ENCODE results near the gene INTU.
A peak's percentile ranks its signal among the peaks of the same experiment; 100 is the strongest.
"Not testable (repeated sequence)": the region's sequence is repeated elsewhere in the genome, so short reads cannot be mapped to it uniquely, and the experiment has no call there.

Gene INTU

DNA sequence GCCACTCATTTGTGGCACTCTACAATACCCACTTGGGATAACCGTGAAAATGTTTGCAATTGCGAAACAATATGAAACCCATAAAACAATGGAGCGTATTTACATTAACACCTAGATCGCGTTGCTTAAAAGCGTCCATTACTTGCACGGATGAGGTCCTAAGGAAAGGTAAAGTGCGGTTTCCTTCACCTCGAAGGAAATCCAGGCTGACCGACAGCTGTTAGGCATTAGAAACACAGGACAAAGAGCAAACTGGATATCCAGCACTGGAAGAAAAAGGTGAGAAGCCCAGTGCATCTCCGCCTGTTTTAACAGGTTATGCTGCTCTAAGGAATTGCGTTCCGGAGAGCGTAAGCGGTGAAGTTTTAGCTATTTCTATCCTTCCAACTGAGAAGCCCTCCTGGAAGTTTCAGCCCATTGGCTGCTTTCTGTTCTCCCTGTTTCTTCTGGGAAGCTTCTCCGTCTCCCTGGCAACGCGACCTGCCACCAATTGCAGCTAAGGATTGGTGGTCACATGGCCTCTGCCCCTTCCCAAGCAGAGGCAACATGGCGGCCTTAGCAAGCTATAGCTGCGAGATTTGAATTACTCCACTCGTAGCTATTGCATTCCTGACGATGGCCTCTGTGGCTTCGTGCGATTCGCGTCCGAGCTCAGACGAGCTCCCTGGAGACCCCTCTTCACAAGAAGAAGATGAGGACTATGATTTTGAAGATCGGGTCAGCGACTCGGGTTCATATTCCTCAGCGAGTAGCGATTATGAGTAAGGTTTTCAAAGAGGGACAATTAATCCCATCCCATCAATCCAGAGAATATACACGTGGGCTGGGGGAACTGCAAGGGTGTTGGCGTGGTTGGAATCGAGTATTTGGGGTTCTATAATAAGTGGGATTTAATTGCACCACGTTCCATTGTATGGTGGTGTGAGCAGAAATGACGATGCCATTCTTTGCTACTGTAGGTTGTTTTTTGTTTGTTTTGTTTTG, at the start of gene INTU:
INTU (plus strand) TSS at position 538 of the 984 bp plus-strand sequence; CDS start at position 616, 78 bp downstream.
- DNase-seq, result peak; percentile 92

DNA sequence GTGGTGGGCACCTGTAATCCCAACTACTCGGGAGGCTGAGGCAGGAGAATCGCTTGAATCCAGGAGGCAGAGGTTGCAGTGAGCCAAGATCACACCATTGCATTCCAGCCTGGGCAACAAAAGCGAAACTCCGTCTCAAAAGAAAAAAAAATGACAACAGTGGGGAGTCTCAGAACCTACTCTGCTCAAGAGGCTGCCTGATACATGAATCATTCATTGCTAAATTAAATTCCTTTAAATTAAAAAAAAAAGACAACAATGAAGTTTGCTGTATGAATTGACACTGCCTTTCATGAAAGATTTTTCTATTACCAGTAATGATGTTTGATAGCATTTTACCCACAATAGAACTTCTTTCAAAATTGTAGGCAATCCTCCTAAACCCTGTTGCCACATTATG, 46.3 kb upstream of the INTU start:
- DNase-seq, result not testable (repeated sequence)

DNA sequence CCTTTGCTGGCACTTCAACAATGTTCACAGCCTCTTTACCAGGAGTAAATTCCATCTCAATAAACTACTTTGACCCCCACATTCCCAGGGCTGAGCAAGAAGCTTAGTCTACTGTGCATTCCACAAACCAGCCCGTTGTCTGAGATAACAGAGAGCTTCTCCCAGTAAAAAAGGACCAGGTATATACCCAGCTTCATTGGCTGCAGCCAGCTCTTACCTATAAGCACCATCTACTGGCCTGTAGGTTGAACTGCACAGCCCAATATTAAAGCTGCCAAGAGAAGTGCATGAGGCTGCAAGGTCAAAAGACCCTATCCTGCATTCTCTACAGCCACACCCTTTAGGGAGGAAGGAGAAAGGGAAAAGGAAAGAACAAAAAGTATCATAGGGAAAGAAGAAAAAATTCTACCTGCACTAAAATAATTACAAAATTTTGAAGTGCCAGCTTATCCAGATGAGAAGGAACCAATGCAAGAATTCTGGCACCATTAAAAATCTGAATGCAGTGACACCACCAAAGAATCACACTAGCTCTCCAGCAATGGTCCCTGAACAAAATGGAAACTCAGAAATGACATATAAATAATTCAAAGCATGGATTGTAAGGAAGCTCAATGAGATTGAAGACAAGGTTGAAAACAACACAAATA, 45.7 kb upstream of the INTU start:
- DNase-seq, result no peak

DNA sequence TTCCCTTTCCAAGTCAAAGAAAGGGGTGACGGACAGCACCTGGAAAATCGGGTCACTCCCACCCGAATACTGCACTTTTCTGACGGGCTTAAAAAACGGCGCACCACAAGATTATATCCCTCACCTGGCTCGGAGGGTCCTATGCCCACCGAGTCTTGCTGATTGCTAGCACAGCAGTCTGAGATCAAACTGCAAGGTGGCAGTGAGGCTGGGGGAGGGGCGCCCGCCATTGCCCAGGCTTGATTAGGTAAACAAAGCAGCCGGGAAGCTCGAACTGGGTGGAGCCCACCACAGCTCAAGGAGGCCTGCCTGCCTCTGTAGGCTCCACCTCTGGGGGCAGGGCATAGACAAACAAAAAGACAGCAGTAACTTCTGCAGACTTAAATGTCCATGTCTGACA, 43.6 kb upstream of the INTU start:
- DNase-seq, result not testable (repeated sequence)

DNA sequence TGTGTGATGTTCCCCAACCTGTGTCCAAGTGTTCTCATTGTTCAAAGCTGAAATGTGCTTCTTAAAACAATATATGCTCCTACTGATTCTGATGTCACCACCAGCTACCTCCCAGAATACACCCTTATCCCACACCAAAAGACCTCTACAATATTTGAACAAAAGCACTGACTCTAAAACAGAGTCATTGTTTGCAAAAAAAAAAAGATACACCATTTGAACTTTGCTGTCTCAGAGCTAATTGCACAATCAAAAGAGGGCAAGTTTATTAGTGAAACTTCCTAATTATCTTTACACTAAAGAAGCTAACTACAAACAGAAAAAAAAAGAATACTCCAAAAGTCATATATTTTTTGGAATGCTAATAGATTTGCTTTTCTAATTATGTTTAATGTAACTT, 34.1 kb upstream of the INTU start:
- DNase-seq, result no peak

DNA sequence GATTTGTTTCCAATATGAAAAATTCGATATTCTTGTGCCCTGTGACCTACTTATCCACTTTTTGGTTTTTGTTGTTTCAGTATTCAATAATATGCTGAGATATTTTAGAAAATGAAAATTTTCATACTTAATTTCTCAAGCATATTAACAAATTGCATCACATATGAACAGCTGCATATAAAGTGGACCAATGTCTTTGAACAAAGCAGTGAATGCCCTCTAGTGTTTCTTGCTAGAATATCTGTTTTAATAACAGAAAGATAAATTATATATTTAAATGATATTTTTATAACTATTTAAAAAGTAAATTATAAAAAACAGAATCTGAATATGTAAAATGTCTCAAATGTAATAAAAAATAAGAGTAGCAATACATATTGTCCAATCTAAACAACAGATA, 31.7 kb upstream of the INTU start:
- DNase-seq, result no peak

DNA sequence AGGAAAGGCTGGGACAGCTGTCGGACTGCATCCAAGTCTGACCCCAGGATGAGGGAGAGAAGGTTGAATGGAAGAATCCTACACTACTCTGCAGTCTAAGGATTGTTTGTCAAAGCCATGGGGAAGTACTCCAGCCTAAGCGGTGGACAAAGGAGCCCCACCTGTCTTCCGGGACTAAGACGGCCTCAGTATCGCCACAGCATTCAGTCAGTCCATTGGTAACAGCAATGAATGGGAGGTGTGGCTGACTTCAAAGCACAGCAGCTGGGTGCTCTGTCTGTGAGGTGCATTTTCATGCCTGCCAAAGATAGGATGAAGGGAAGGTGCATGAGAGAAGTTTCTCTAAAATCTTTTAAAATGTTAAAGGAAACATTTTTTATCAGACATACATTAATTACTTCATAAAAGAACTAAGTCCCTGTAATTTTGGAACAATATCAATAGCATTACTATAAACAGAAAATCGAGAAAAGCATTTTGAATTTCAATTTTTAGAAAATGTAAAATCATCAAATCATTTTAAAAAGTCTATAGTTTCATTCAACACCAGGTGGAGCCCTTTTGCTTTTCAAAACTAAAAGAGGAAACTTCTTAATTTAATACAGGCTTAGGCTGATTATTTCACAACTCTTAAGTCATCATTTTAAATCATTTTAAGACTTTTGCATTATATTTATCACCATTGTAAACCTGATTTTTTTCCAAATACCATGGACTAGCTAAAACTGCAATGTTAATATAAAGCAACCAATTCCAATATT, 27.6 kb upstream of the INTU start:
- DNase-seq, result no peak

DNA sequence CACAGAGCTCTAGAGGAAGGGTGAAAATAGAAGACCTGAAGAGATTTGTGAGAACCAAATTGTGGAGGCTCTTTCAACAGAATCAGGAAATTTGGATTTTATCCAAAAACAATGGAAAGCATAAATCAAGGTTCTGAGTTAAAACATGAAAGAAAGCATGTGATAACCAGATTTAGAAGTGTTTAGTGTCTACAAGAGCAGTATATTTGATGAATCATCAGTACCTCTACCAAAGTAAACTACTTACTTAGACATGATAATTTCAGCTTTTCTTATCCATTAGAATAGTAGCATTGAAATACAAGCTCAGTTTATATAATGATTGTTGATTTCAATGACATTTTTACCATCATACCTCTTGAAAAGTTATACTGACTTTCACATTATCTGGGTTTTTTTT, 25.9 kb upstream of the INTU start:
- DNase-seq, result no peak

DNA sequence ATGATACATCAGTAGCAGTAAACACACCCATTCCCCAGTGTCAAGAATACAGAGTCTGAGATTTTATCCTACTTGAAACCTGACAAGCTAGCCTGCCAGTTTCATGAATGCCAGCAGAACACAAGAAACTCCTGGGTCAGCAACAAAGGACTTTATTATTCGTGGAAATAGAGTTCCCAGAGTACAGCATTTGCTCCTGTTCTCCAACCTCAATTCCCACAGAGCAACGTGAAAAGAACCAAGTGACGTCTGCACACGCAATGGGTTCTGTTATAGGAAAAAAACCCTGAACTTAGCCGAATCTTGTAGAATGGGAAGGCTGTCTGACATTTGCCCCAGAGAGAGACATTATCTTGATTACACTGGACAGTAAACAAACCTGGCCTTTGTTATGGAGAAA, 23.3 kb upstream of the INTU start:
- no peak for DNase-seq

DNA sequence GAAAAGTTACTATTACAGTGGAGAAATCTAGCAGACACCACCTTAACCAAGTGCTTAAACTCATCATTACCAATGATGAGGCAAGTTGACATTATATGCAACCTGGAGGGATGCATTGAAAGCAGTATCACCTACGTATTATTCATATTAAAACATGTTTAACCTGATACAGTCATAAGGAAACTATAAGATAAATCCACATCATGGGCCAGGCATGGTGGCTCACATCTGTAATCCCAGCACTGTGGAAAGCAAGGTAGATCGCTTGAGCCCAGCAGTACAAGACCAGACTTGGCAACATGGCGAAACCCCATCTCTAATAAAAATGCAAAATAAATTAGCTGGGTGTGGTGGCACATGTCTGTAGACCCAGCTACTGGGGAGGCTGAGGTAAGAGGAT, 22.3 kb upstream of the INTU start:
- no peak for DNase-seq

DNA sequence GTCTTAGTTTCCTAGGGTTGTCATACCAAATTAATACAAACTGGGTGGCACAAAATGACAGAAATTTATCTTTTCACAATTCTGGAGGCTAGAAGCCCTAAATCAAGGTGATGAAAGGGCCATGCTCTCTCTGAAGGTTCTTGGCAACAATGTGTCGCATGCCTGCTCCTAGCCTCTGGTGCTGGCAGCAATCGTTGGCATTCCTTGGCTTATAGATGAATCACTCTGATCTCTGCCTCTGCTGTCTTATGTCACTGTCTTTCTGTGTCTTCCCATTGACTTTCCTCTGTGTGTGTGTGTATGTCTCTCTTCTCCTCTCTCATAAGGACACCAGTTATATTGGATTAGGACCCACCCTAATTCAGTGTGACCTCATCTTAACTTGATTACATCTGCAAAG, 15.9 kb upstream of the INTU start:
- DNase-seq, result no peak

DNA sequence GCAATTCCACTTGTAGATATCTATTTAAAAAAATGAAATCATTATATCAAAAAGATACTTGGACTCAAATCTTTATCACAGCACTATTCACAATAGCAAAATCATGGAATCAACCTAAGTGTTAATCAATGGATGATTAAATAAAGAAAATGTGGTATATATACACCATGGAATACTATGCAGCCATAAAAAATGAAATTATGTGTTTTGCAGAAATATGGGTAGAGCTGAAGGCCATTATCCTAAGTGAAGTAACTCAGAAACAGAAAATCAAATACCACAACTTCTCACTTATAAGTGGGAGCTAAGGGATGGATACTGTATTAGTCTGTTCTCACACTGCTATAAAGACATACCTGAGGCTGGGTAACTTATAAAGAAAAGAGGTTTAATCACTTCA, 14.3 kb upstream of the INTU start:
- no peak for DNase-seq

DNA sequence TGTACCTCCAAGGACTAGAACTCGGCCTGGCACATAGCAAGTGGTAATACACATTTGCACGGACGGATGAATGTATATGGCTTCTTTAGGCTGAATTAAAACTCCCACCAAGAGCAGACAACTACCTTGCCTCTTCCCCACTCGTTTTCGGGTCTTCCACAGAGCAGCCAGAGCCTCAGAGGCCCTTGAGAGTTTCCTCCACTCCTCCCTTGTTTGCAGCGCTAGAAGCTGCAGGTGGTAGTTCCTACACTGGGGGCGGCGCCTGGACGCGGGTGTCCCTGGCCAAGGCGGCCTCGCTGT, 10.2 kb upstream of the INTU start:
- no peak for DNase-seq

DNA sequence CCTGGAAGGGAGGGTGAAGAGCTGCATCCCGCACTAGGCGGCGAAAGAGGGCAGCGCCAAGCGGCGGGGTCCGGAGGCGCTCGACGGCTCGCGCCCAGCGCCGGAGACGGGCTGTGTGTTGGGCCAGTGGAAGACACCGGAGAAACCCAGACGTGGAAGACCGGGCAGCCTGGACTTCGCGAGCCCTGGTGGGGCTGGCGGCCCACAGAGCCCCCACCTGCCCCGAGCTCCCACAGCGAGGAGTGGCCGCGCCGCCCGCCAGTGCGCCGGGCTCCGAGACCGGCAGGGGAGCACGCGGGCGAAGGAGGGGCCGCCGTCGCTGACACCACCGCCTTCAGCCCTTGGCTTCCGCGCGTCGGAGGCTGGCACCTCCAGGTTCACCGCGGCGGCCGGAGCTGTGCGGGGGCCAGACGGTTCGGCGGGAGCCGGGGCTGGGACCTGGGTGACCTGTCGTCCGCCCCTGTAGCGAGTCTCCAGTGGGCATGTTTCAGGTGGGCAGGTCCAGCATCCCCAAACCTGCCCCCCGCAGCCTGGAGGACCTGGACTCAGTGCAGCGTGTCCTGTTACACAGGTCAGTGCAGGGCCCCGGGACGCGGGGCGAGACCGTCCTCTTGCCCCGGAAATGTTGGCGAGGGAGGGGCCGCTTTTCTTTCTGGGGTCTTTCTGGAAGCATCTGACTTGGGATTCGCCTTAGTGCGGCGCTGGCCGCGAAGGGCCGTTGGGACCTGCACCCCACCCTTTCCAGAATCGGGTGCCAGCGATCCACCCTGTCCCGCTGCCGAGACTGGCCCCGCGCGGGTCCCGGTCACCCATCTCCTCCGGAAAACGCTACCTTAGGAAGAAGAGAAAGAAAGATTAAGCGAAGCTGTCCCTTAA, 9.6 kb upstream of the INTU start:
- peak; percentile 71 for DNase-seq

DNA sequence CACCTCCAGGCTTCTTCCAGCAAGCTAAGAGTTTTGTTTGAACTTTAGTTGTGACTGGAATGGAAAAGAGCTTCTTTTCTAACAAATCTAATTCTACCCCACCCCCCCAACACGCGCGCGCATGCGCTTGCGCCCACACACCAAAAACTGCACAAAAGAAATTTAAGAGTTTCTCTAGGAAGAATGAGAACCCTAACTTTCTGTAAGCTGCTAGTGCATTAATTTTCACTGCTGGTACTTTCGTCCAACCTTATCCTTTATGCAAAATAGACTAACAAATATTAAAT, 9.0 kb upstream of the INTU start:
- peak; percentile 80 for DNase-seq

DNA sequence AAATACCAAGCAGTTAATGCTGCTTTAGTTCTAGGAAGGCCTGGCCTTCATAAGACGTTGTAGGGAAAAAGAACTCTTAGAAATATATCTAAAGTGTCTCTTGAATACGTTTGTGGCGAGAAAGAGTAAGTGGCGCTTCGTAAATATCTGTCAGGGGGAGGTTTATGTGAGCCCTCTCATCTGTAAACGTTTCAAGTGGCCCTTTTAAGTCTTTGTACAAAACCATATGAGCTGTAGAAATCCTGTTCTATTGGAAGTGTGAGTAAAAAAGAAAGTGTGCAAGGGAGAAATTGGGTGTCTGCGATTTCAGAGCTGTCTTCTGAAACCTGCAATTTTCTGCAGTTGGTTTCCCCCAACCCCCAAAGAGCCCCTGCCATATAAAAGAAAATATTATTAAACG, 8.6 kb upstream of the INTU start:
- DNase-seq, result no peak

DNA sequence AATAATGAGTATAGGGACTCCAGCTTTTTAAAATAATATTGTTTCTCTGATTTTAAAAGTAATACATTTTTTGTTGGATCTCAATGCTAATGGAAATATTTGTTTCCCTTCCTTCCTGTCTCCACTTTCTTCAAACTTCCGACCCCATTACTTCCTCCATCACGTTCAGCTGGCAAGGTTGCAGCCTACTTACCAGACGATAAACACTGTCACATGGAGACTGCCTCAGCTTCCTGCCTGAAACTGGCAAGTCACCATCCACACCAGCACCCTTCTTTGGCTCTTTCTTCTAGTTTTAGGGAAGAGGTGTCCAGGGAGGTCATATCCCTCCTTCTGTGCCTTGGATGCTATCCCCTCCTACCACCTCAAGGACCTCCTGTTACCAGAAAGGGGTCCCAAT, 3.4 kb upstream of the INTU start:
- no peak for DNase-seq

DNA sequence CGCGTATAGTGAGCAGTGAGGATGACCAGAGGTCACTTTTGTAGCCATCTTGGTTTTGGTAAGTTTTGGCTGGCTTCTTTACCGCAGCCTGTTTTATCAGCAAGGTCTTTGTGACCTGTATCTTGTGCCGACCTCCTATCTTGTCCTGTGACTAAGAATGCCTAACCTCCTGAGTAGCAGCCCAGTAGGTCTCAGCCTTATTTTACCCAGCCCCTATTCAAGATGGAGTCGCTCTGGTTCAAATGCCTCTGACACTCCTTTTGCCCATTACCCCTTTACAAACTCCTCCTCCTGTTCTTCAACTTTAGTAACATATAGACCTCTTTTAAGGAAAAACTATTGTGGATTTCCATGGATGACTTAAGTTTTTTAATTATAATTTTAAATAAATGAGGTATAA, 2.6 kb upstream of the INTU start:
- no peak for DNase-seq

DNA sequence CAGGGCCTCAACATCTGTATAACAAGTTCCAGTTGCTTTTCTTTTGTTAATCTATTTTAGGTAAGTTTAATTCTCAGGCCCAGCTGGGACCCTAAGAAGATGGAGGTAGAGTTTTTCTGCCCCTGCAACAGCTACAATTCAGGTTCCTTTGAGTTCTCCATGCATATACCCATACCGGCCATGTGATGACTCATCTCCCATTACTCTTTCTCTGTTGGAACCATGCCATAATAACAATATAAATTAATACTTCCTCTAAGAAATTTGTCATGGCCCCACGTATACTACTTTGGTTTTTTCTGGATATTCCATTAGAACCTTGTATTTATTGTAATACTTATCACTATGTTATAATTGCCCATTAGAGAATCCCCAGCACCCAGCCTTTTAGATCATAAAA, 1.3 kb upstream of the INTU start:
- DNase-seq, result no peak

DNA sequence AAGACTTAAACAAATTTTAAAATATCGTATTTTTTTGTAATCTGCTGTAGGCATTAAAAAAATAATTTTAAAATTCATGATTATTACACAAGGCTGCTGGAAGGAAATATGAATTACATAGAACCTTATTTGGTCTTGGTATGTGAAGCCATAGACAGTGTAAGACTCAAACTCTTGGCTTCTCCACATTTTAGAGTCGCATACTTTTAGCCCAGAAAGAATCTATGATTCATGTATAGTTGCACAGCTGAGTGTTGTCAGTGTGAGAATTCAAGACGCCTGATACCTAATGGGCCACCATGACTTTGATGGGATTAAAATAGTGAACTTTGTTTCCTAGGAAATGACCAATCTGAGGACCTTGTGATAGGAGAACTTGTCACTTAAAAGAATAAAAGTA, 1.4 kb downstream of the INTU start:
- no peak for DNase-seq

DNA sequence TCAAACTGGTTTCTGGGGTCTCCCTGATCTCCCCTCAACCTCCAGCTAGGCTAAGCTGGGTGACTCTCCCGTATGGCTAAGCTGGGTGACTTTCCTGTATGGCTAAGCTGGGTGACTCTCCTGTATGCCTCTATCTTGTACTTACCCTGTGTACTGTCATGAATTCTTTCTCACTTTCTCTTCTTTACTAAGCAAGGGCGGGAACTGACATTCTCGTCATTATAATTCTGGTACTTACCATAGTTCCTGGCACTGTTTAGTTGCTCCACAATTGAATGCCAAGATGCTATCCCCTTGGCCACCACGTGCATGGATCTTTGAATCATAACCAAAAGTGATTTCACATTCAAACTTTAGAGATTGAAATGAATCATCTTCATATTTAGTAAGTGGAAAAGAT, 8.8 kb downstream of the INTU start:
- DNase-seq, result no peak

DNA sequence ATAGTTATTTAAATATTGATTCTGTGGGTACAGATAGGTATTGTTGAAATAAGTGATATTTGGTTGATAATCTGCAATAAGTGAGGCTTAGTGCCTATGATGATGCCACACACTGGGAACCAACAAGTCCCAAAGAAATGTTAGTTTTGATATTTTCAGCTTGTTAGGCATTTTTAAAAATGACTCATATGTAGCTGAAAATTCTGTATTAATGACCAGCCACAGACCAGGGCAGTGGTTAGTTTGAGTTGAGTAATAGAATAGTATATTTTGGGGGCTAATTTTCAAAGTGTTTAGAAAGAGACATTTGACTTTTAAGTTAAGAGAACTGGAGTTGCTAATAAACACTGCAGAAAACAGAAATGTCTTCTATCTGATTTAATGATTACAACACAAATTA, 9.4 kb downstream of the INTU start:
- no peak for DNase-seq

DNA sequence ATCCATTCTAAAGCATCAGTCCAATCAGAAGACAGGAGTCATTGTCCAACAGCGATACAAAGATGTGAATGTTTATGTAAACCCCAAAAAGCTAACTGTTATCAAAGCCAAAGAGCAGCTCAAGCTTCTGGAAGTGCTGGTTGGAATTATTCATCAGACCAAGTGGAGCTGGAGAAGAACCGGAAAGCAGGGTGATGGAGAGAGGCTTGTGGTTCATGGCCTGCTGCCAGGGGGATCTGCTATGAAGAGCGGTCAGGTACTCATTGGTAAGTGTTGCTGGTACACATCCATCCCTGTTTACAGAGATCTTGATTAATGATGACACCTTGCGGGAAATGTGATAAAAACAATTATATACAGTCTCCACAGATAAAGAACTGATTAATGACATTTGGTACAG, 11.0 kb downstream of the INTU start:
- DNase-seq, result no peak
